Activated CD8-positive, alpha-beta memory T cell treated with anti-CD3 and anti-CD28 coated beads for 1 hour (primary cell): ENCODE measurements around the gene GNGT2.
A peak's percentile ranks its signal among the peaks of the same experiment; 100 is the strongest.
"Not testable (repeated sequence)": the region's sequence is repeated elsewhere in the genome, so short reads cannot be mapped to it uniquely, and the experiment has no call there.

ENCODE experiments used
- DNase-seq, 2 donors: peaks; one replicate each; pipeline ENCODE4 v3.0.0-alpha.2; 2020; ENCODE audit warnings: low read depth in 1 of 2; ENCODE audit errors: extremely low read depth in 1 of 2

The GNGT2 gene

DNA sequence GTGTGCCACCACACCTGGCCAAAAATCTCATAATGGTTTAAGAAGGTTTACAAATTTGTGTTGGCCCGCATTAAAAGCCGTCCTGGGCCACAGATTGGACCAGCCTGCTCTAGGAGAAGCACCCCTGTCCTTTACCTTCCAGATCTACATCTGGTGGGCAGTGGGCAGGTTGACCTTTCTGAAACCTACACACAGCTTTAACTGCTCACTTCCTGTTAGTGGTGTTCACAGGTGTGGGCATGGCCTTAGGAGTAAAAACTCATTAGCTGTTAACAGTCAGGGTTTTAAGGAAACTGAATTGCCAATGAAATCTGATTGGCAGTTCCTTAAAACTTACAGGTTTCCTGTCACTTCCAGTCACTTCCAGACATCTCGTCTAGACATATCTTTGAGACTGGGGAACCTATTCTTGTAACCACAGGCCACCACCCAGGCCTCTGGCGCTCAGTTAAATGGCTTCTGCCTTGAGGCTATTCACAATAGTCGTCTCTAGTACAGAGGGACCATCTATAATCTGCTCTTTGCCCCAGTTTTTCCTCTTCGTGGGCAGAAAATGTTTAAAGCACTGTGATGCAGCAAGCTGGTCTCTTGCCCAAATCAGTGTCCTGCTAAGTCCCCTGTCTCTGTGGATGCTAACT, 29.3 kb downstream of the GNGT2 start:
- no peak for DNase-seq

DNA sequence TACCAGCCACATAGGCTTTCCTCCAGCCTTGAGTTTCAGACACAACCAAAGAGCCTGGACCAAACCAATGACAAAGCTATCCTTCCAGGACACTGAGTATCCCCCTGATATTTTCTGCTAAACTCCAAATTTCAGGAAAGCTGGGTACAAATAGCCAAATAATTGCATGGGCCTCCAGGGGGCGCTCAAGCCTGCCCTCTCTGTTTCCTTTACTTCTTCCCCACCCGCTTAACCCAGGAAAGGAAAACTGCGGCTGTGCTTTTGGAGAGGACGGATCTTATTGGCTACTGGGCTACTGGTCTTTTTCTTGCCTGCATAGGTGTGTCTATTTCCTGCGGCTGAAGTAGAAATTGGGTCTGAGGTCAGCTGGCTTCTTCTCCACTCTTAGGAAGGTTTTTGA, 30.1 kb downstream of the GNGT2 start:
- DNase-seq, result peak; percentile 34 to 54

GRCh38 chr17:49175978-49176377, 34.4 kb downstream of the GNGT2 start:
- not testable (repeated sequence) for DNase-seq

- not testable (repeated sequence) for DNase-seq
Observed at GRCh38 chr17:49170711-49171110, 39.7 kb downstream of the GNGT2 start.

DNA sequence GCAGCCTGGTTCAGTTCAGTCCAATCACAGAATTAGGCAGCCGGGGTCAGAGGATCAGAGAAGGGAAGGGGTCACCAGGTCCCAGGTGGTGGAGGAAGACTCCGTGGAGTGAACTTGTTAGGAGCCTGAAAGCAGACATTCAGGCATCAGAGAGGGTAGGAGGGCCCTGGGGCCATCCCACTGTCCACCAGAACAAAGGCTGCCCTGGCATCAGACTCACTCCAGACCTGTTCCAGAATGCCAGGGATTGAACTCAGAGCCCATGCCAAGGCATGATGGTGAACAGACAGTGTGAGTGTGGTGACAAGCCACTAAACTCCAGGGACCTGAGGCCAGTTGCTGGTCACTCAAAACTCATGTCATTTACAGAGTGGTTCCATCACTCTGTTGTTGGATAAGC, 40.2 kb downstream of the GNGT2 start:
- DNase-seq, result no peak

- no peak for DNase-seq
Observed at GRCh38 chr17:49168706-49169105, 41.7 kb downstream of the GNGT2 start.

DNA sequence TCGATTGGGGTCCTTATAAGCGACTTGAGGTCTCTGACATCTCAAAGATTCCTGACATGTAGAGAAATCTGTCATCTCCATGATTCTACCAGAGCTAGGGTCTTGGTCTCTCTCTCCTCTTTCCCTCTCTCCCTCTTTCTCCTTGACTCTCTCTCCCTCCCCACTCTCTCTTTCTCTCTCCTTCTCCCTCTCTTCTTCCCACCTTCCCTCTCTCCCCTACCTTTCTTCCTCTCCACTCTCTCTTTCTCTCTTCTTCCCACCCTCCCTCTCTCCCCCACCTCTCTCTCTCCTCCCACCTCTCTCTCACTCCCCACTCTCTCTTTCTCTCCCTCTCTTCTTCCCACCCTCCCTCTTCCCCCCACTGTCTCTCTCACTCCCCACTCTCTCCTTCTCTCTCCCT, 45.2 kb downstream of the GNGT2 start:
- no peak for DNase-seq

- DNase-seq, result no peak
Observed at GRCh38 chr17:49162866-49163265, 47.5 kb downstream of the GNGT2 start.

DNA sequence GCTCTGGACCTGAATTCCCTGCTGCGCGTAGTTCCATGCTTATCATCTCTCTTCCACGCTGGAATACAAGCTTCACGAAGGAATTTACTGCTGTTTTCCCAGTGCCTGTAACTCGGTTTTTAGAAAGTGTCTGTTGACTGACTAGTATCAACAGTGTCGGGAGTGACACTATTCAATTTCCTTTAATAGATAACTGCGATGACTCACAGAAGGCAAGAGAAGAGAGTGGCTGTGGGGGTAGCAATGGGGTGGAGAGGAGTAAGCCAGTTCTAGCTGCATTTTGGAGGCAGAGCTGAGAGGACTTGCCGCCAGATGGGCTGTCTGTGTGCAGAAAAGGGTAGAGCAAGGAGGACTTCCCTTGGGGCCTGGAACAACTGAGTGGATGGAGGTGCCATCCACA, 52.6 kb downstream of the GNGT2 start:
- DNase-seq, result no peak

DNA sequence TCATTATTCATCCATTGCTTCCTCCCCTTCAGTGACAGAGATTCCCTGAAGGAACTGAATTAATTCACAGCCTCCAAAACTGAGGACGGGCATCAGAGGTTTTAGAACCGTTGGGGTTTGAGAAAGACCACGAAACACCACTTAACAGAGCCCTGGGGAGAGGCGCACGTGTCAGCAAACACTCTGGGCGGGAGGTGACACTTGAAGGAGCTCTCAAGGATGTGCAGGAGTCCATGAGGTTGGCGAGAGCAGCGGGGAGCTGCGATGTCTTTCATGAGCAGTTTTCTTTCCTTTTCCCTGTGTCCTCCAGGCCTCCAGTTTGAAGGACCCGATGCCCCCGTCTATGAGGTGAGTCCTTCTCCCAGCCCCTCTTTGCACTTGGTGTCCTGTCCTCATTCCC, 54.1 kb downstream of the GNGT2 start:
- no peak for DNase-seq
